ENCODE measurements around the gene ODAD2.

DNA sequence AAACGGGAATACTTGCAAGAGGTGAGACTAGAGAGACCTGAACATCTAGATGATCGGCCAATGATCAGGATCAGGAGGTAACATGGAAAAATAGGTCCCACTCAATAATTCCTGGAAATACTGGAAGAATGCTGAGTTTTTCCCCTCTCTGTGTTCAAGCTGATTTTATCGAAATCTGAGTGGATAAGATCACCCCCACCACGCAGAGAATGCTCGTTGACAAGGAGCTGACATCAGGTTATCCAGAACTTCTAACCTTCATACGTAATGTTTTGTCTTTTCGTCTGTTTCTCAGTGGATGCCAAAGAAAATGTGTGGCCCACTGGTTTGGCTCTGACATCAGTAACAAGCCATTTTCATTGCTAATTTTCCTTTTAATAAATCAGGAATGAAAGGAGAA is 194.7 kb downstream of the ODAD2 start:
- TF ChIP-seq, protein P1, sequence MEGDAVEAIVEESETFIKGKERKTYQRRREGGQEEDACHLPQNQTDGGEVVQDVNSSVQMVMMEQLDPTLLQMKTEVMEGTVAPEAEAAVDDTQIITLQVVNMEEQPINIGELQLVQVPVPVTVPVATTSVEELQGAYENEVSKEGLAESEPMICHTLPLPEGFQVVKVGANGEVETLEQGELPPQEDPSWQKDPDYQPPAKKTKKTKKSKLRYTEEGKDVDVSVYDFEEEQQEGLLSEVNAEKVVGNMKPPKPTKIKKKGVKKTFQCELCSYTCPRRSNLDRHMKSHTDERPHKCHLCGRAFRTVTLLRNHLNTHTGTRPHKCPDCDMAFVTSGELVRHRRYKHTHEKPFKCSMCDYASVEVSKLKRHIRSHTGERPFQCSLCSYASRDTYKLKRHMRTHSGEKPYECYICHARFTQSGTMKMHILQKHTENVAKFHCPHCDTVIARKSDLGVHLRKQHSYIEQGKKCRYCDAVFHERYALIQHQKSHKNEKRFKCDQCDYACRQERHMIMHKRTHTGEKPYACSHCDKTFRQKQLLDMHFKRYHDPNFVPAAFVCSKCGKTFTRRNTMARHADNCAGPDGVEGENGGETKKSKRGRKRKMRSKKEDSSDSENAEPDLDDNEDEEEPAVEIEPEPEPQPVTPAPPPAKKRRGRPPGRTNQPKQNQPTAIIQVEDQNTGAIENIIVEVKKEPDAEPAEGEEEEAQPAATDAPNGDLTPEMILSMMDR (conservative IDR thresholded peaks at IDR 0.05; ENCODE audit: low read length): no peak
- TF ChIP-seq EZH2phosphoT487 (IDR thresholded peaks at IDR 0.05; ENCODE audit: borderline replicate concordance): no peak

Data from Loucy (cell line).